Esophagus muscularis mucosa (tissue), 4 donors: ENCODE measurements around the gene TLE6. TPM values are rescaled to one million over a fixed set of nuclear protein-coding genes. Genes with fewer than 3 reads are reported as not detected.

Experiments used
- DNase-seq: peaks from one replicate; pipeline ENCODE4 v3.0.0-alpha.2; 2017; ENCODE audit errors: extremely low spot score
- H3K27ac ChIP-seq, 4 donors: fragments of 200-600 bp; sonication (generic); replicated peaks in 1 of 4; 1 replicate in 3 of 4; 2 replicates in 1 of 4; pipeline ENCODE4 v1.5.1; 2016 to 2019; ENCODE audit warnings: mild to moderate bottlenecking in 1 of 4
- H3K27me3 ChIP-seq, 4 donors: fragments of 200-600 bp; sonication (generic); one replicate each; pipeline versions ENCODE4 v1.5.1 to v1.6.0; 2016 to 2019
- H3K36me3 ChIP-seq, 4 donors: fragments of 200-600 bp; sonication (generic); one replicate each; pipeline ENCODE4 v1.5.1; 2016 to 2019
- H3K4me1 ChIP-seq, 4 donors: fragments of 200-600 bp; sonication (generic); one replicate each; pipeline ENCODE4 v1.5.1; 2016 to 2019
- H3K4me3 ChIP-seq, 4 donors: fragments of 200-600 bp; sonication (generic); 1 replicate in 2 of 4; 2 replicates in 2 of 4; pipeline ENCODE4 v1.5.1; 2016 to 2019; ENCODE audit warnings: mild to moderate bottlenecking in 4 of 4, moderate library complexity in 1 of 4
- H3K9me3 ChIP-seq, 4 donors: fragments of 200-600 bp; sonication (generic); 1 replicate in 3 of 4; 2 replicates in 1 of 4; pipeline ENCODE4 v1.5.1; 2016 to 2019
- CTCF ChIP-seq, 3 experiments: fragments of 200-600 bp in 2 of 3; fragments of 450-650 bp in 1 of 3; sonication (generic) in 2 of 3; IDR thresholded peaks; one replicate each; pipeline ENCODE4 v1.5.1; 2017 to 2019; ENCODE audit warnings: antibody characterized with exemption in 3 of 3, mild to moderate bottlenecking in 2 of 3, moderate library complexity in 1 of 3
- EP300 ChIP-seq: sonication (generic); formaldehyde crosslinking; IDR thresholded peaks from one replicate; pipeline ENCODE4 v1.6.1; 2017; ENCODE audit warnings: antibody characterized with exemption
- POLR2A ChIP-seq: fragments of 450-650 bp; IDR thresholded peaks from one replicate; pipeline ENCODE4 v1.6.1; 2017; ENCODE audit warnings: antibody characterized with exemption, moderate library complexity, mild to moderate bottlenecking, low read depth
- POLR2AphosphoS5 ChIP-seq, 2 donors: sonication (generic); formaldehyde crosslinking; IDR thresholded peaks; one replicate each; pipeline ENCODE4 v1.6.1; 2017; ENCODE audit warnings: antibody characterized with exemption in 2 of 2
- WGBS: methylation state at CpG from one replicate; pipeline ENCODE4 v1.1.5; 2018; 5-methylcytosine and 5-hydroxymethylcytosine counted together
- intact Hi-C: fragments of 100-400 bp; cut with DNase I; formaldehyde crosslinking; loops from one replicate; pipeline ENCODE4 v1.15.1; 2023
- total RNA-seq, 4 donors: library from RNA; depleted of rRNA; stranded (reverse); fragments of >200 nt; gene quantifications; one replicate each; pipeline versions ENCODE4 v1.1.0 to v1.2.1, GENCODE V29; 2016

Gene TLE6
- total RNA-seq, 4 donors from 2014 or later, result 0.75 to 1.2 (median 0.91) TPM; not detected in 1

- Histone ChIP-seq H3K27me3 (no peaks in the 10 kb centered on the region), H3K4me3 (no peak overlapping the region), H3K36me3 (peaks cover 14 to 89% (median 68%) of the 10 kb centered on the region in 4 donors), H3K9me3 (no peaks in the 10 kb centered on the region), H3K27ac (no peak overlapping the region), H3K4me1 (no peaks in the 10 kb centered on the region)
- TF ChIP-seq POLR2A (no peak), CTCF (IDR thresholded peaks at IDR 0.05) (no peak), POLR2AphosphoS5 (IDR thresholded peaks at IDR 0.05) (no peak), EP300 (no peak)
- 71% methylated on average over 13 of the region's 16 CpGs for WGBS
- no peak for DNase-seq
- intact Hi-C loops, result no loop called here
Measured at GRCh38 chr19:3012621-3013262, 35.4 kb downstream of the TLE6 start.

GRCh38 chr19:3013263-3013725, 35.9 kb downstream of the TLE6 start:
- H3K9me3 ChIP-seq, result no peaks in the 10 kb centered on the region
- no peak overlapping the region for H3K27ac ChIP-seq
- TF ChIP-seq CTCF (IDR thresholded peaks at IDR 0.05) (no peak), POLR2A (no peak), POLR2AphosphoS5 (IDR thresholded peaks at IDR 0.05) (no peak), EP300 (no peak)
- peaks cover 14 to 88% (median 67%) of the 10 kb centered on the region in 4 donors for H3K36me3 ChIP-seq
- no peaks in the 10 kb centered on the region for H3K4me1 ChIP-seq
- intact Hi-C loops, result no loop called here
- H3K27me3 ChIP-seq, result no peaks in the 10 kb centered on the region
- WGBS, result 79% methylated on average over 7 of the region's 7 CpGs
- DNase-seq, result no peak
- H3K4me3 ChIP-seq, result no peak overlapping the region

GRCh38 chr19:3014135-3014534, 36.8 kb downstream of the TLE6 start:
- peaks cover 14 to 84% (median 64%) of the 10 kb centered on the region in 4 donors for H3K36me3 ChIP-seq
- H3K4me1 ChIP-seq, result no peaks in the 10 kb centered on the region

GRCh38 chr19:3015126-3016057, 38.0 kb downstream of the TLE6 start:
- Histone ChIP-seq H3K4me1 (no peaks in the 10 kb centered on the region), H3K27ac (no peak overlapping the region), H3K36me3 (peaks cover 10 to 82% (median 62%) of the 10 kb centered on the region in 4 donors), H3K4me3 (no peak overlapping the region), H3K9me3 (no peaks in the 10 kb centered on the region), H3K27me3 (no peaks in the 10 kb centered on the region)
- TF ChIP-seq CTCF (IDR thresholded peaks at IDR 0.05) (no peak), POLR2A (no peak), POLR2AphosphoS5 (IDR thresholded peaks at IDR 0.05) (no peak), EP300 (no peak)
- DNase-seq, result no peak
- intact Hi-C loops, result no loop called here
- WGBS, result 85% methylated on average over 22 of the region's 22 CpGs

More at GRCh38 chr19:3014135-3014534, 36.8 kb downstream of the TLE6 start:
- Histone ChIP-seq H3K9me3 (no peaks in the 10 kb centered on the region), H3K27me3 (no peaks in the 10 kb centered on the region), H3K4me3 (no peak overlapping the region), H3K27ac (no peak overlapping the region)
- intact Hi-C loops, result no loop called here
- DNase-seq, result no peak
- no peak for TF ChIP-seq POLR2AphosphoS5 (IDR thresholded peaks at IDR 0.05)
- no peak for TF ChIP-seq CTCF (IDR thresholded peaks at IDR 0.05)
- no peak for TF ChIP-seq POLR2A
- no peak for TF ChIP-seq EP300
- 91% methylated on average over 8 of the region's 8 CpGs for WGBS
